SU-DHL-6 (cell line): Measurements from ENCODE around the gene ACSL5.

Experiments used
- CTCF ChIP-seq: fragments of 200-600 bp; sonication (generic); IDR thresholded peaks from one replicate; pipeline ENCODE4 v1.5.1; 2017; ENCODE audit warnings: antibody characterized with exemption, mild to moderate bottlenecking, low read length, moderate library complexity; ENCODE audit not compliant: insufficient read depth, poor library complexity, severe bottlenecking
- EZH2phosphoT487 ChIP-seq: fragments of 200-600 bp; sonication (generic), shearing (Covaris generic); conservative IDR thresholded peaks from 2 replicates; pipeline ENCODE4 v1.6.1; 2018; ENCODE audit warnings: mild to moderate bottlenecking, antibody characterized with exemption, low read length, moderate library complexity, mixed read lengths

- TF ChIP-seq CTCF (no peak), EZH2phosphoT487 (no peak)
Observed at GRCh38 chr10:112390125-112390703, 16.3 kb downstream of the ACSL5 start.
